Middle frontal gyrus (tissue), 1 donor: ENCODE measurements around the gene PLEKHB2.
"Not testable (repeated sequence)": the region's sequence is repeated elsewhere in the genome, so short reads cannot be mapped to it uniquely, and the experiment has no call there.

Experiments used
- DNase-seq: peaks from one replicate; pipeline ENCODE4 v3.0.0-alpha.2; 2015; ENCODE audit warnings: low spot score; ENCODE audit errors: extremely low spot score

PLEKHB2 gene

GRCh38 chr2:131093696-131094462 lies 11.3 kb upstream of the PLEKHB2 start:
- no peak for DNase-seq

GRCh38 chr2:131094463-131095281 lies 10.5 kb upstream of the PLEKHB2 start:
- no peak for DNase-seq

GRCh38 chr2:131103165-131103564 lies 2.0 kb upstream of the PLEKHB2 start:
- DNase-seq = no peak

GRCh38 chr2:131104487-131105155 lies 515 bp upstream of the PLEKHB2 start:
- DNase-seq = no peak

- no peak for DNase-seq
Measured at GRCh38 chr2:131105950-131106801, 1.0 kb downstream of the PLEKHB2 start.

- DNase-seq = no peak
Measured at GRCh38 chr2:131112529-131112928, 7.4 kb downstream of the PLEKHB2 start.

GRCh38 chr2:131113566-131114227 lies 8.6 kb downstream of the PLEKHB2 start:
- DNase-seq = no peak

GRCh38 chr2:131114950-131115349 lies 9.8 kb downstream of the PLEKHB2 start:
- DNase-seq = not testable (repeated sequence)

- no peak for DNase-seq
Measured at GRCh38 chr2:131115752-131116151, 10.6 kb downstream of the PLEKHB2 start.

GRCh38 chr2:131120815-131121317 lies 15.7 kb downstream of the PLEKHB2 start:
- DNase-seq = no peak

- no peak for DNase-seq
Measured at GRCh38 chr2:131121464-131121863, 16.3 kb downstream of the PLEKHB2 start.

GRCh38 chr2:131122496-131122895 lies 17.4 kb downstream of the PLEKHB2 start:
- no peak for DNase-seq

- DNase-seq = no peak
Measured at GRCh38 chr2:131123192-131123591, 18.1 kb downstream of the PLEKHB2 start.

- DNase-seq = no peak
Measured at GRCh38 chr2:131125195-131125757, 20.1 kb downstream of the PLEKHB2 start.

GRCh38 chr2:131126436-131126835 lies 21.3 kb downstream of the PLEKHB2 start:
- DNase-seq = no peak

GRCh38 chr2:131127076-131127475 lies 21.9 kb downstream of the PLEKHB2 start:
- DNase-seq = no peak

- no peak for DNase-seq
Measured at GRCh38 chr2:131127981-131128380, 22.8 kb downstream of the PLEKHB2 start.

- no peak for DNase-seq
Measured at GRCh38 chr2:131130298-131130596, 25.1 kb downstream of the PLEKHB2 start.

- no peak for DNase-seq
Measured at GRCh38 chr2:131132729-131133128, 27.6 kb downstream of the PLEKHB2 start.

GRCh38 chr2:131140581-131140980 lies 35.4 kb downstream of the PLEKHB2 start:
- no peak for DNase-seq
